IMR-90 (cell line): Measurements from ENCODE around the gene HSPG2. TPM values are rescaled to one million over a fixed set of nuclear protein-coding genes. Genes with fewer than 3 reads are reported as not detected.

Source experiments
- ATAC-seq: fragments of 200-7000 bp; cut with Tn5 transposase; 2 replicates; pipeline ENCODE4 v1.9.1; 2020; ENCODE audit warnings: low read depth, mild to moderate bottlenecking, moderate library complexity
- BruUV-seq: library from RNA; stranded (reverse); fragments of 400-500 nt; replicated peaks from 2 replicates; lab custom pipeline; 2021; lab: Mats Ljungman, UMichigan
- CTCF ChIA-PET: fragments of 300-600 bp; formaldehyde crosslinking; extraction: SDS; loops from one replicate; lab custom pipeline; 2021; ENCODE audit warnings: antibody characterized with exemption; lab: Yijun Ruan, JAX
- POLR2A ChIA-PET: fragments of 300-600 bp; sonication (Branson Sonifier 250); formaldehyde crosslinking; loops from one replicate; lab custom pipeline; 2022; ENCODE audit warnings: antibody characterized with exemption; ENCODE audit not compliant: unreplicated experiment; lab: Charles Lee
- DNase-seq: peaks from one replicate; pipeline ENCODE4 v3.0.0; 2013
- H2AFZ ChIP-seq: replicated peaks from 2 replicates; pipeline ENCODE3; 2013; ENCODE audit warnings: low read length, mild to moderate bottlenecking; ENCODE audit not compliant: poor library complexity
- H2AK5ac ChIP-seq: 2 replicates; pipeline ENCODE4 v1.6.1; 2013; ENCODE audit warnings: low read depth, low read length, inconsistent platforms
- H2AK9ac ChIP-seq: replicated peaks from 2 replicates; pipeline ENCODE3; 2013; ENCODE audit warnings: mild to moderate bottlenecking, low read depth, low read length, moderate library complexity; ENCODE audit not compliant: poor library complexity
- H2BK120ac ChIP-seq: 2 replicates; pipeline ENCODE4 v1.6.1; 2013; ENCODE audit warnings: low read depth, low read length, inconsistent platforms
- H2BK15ac ChIP-seq: 3 replicates; pipeline ENCODE4 v1.6.1; 2013; ENCODE audit warnings: low read depth, low read length, inconsistent platforms
- H2BK20ac ChIP-seq: 2 replicates; pipeline ENCODE4 v1.6.1; 2013; ENCODE audit warnings: low read depth, mild to moderate bottlenecking, inconsistent platforms, low read length, moderate library complexity
- H2BK5ac ChIP-seq: 2 replicates; pipeline ENCODE4 v1.6.1; 2013; ENCODE audit warnings: mild to moderate bottlenecking, low read depth, low read length, inconsistent platforms; ENCODE audit not compliant: poor library complexity, severe bottlenecking
- H3K14ac ChIP-seq: replicated peaks from 2 replicates; pipeline ENCODE4 v1.6.1; 2013; ENCODE audit warnings: low read depth, low read length, inconsistent platforms
- H3K18ac ChIP-seq: 2 replicates; pipeline ENCODE4 v1.6.1; 2013; ENCODE audit warnings: low read depth, low read length, control low read depth
- H3K23ac ChIP-seq: 2 replicates; pipeline ENCODE4 v1.6.1; 2013; ENCODE audit warnings: low read depth, low read length, inconsistent platforms
- H3K27ac ChIP-seq: 2 replicates; pipeline ENCODE4 v1.5.1; 2013; ENCODE audit warnings: mild to moderate bottlenecking, control low read depth, low read length; ENCODE audit not compliant: insufficient read depth
- H3K27me3 ChIP-seq: 2 replicates; pipeline ENCODE4 v1.6.1; 2013; ENCODE audit warnings: low read length; ENCODE audit not compliant: control insufficient read depth, insufficient read depth
- H3K36me3 ChIP-seq: 2 replicates; pipeline ENCODE4 v1.6.1; 2013; ENCODE audit warnings: low read length, mixed read lengths; ENCODE audit not compliant: control insufficient read depth, insufficient read depth
- H3K4ac ChIP-seq: 2 replicates; pipeline ENCODE4 v1.6.1; 2013; ENCODE audit warnings: low read depth, low read length, inconsistent platforms
- H3K4me1 ChIP-seq: 2 replicates; pipeline ENCODE4 v1.6.1; 2013; ENCODE audit warnings: low read length, mixed read lengths; ENCODE audit not compliant: control insufficient read depth, insufficient read depth
- H3K4me2 ChIP-seq: 2 replicates; pipeline ENCODE4 v1.6.1; 2013; ENCODE audit warnings: low read depth, mild to moderate bottlenecking, control low read depth, low read length, moderate library complexity
- H3K4me3 ChIP-seq: 2 replicates; pipeline ENCODE4 v1.5.1; 2013; ENCODE audit warnings: low read depth, mild to moderate bottlenecking, control low read depth, low read length, moderate library complexity; ENCODE audit not compliant: insufficient read depth
- H3K56ac ChIP-seq: 2 replicates; pipeline ENCODE4 v1.6.1; 2013; ENCODE audit warnings: low read length, inconsistent platforms; ENCODE audit not compliant: insufficient read depth; ENCODE audit errors: extremely low read depth
- H3K79me1 ChIP-seq, 2 experiments: 2 replicates each; pipeline ENCODE4 v1.6.1; 2013; ENCODE audit warnings: low read length in 2 of 2, inconsistent platforms in 1 of 2, low read depth in 1 of 2
- H3K9ac ChIP-seq: 2 replicates; pipeline ENCODE4 v1.6.1; 2013; ENCODE audit warnings: low read depth, low read length, control low read depth
- H3K9me1 ChIP-seq: 2 replicates; pipeline ENCODE4 v1.6.1; 2013; ENCODE audit warnings: low read length, inconsistent platforms; ENCODE audit not compliant: insufficient read depth
- H3K9me3 ChIP-seq: 2 replicates; pipeline ENCODE4 v1.6.1; 2013; ENCODE audit warnings: low read length; ENCODE audit not compliant: control insufficient read depth, insufficient read depth
- H4K20me1 ChIP-seq: 2 replicates; pipeline ENCODE4 v1.6.1; 2013; ENCODE audit warnings: low read length, inconsistent platforms; ENCODE audit not compliant: insufficient read depth
- H4K5ac ChIP-seq: 2 replicates; pipeline ENCODE4 v1.6.1; 2013; ENCODE audit warnings: mild to moderate bottlenecking, low read depth, low read length, control low read depth
- H4K8ac ChIP-seq, 2 experiments: 2 replicates each; pipeline ENCODE4 v1.6.1; 2013; ENCODE audit warnings: low read depth in 2 of 2, low read length in 2 of 2, control low read depth in 1 of 2, inconsistent platforms in 1 of 2
- H4K91ac ChIP-seq: 2 replicates; pipeline ENCODE4 v1.6.1; 2013; ENCODE audit warnings: low read depth, low read length, inconsistent platforms; ENCODE audit not compliant: insufficient read depth
- CHD1 ChIP-seq: IDR thresholded peaks from 2 replicates; pipeline ENCODE4 v1.6.1; 2012; ENCODE audit warnings: low read depth, low read length, improper control_type of control experiment
- FOS ChIP-seq: fragments of 150-350 bp; IDR thresholded peaks from 2 replicates; pipeline ENCODE4 v1.6.1; 2016; ENCODE audit warnings: low read depth, low read length
- RCOR1 ChIP-seq: IDR thresholded peaks from 2 replicates; pipeline ENCODE4 v1.6.1; 2012; ENCODE audit warnings: mild to moderate bottlenecking, low read length, improper control_type of control experiment; ENCODE audit not compliant: insufficient replicate concordance
- WGBS, 2 experiments: methylation state at CpG; one replicate each; pipeline versions ENCODE4 v1.1.5 to v1.1.7; 2013; ENCODE audit warnings: missing lambda C conversion rate in 2 of 2; ENCODE audit not compliant: insufficient read length in 1 of 2; ENCODE audit errors: extremely low coverage in 2 of 2; 5-methylcytosine and 5-hydroxymethylcytosine counted together
- dilution Hi-C: fragments of 300-500 bp; cut with HindIII; formaldehyde crosslinking; loops from one replicate; pipeline ENCODE4 v1.14.3; 2018; ENCODE audit warnings: low sequenced_read_pairs; ENCODE audit not compliant: unreplicated experiment
- in situ Hi-C: fragments of 300-500 bp; cut with MboI; formaldehyde crosslinking; loops from 3 replicates; pipeline ENCODE4 v1.14.3; 2019; ENCODE audit warnings: low sequenced_read_pairs, inconsistent platforms, mixed read lengths
- intact Hi-C: fragments of 100-400 bp; cut with micrococcal nuclease; formaldehyde crosslinking; loops from 2 replicates; pipeline ENCODE4 v1.10.0; 2022
- polyA plus RNA-seq, 3 experiments: library from polyadenylated mRNA; depleted of rRNA; stranded (reverse); fragments of >200 nt; gene quantifications; 2 replicates each; pipeline ENCODE4 v1.2.3, GENCODE V29; 2012; ENCODE audit warnings: low replicate concordance in 1 of 3
- total RNA-seq: library from RNA; depleted of rRNA; stranded (reverse); fragments of >200 nt; gene quantifications from 2 replicates; pipeline ENCODE4 v1.2.3, GENCODE V29; 2012
- TF ChIP-seq, protein P1 (sequence below): conservative IDR thresholded peaks from 2 replicates; pipeline ENCODE4 v1.5.1; 2012; ENCODE audit warnings: mild to moderate bottlenecking, low read depth, low read length, improper control_type of control experiment

HSPG2 gene
- total and polyA plus RNA-seq, 2 of the 4 experiments (the other 2 are of a cell fraction) = 15.8 to 94.0 TPM

GRCh38 chr1:21860971-21861370 lies 76.1 kb downstream of the HSPG2 start:
- no peak overlapping the region; the same call in 1 of the 2 replicates for H2AK5ac ChIP-seq
- H3K23ac ChIP-seq = no peak overlapping the region
- no peak overlapping the region for H3K4me2 ChIP-seq
- ATAC-seq (no peak), DNase-seq (no peak)
- no peak overlapping the region for H2BK15ac ChIP-seq
- ChIA-PET CTCF (no interaction called here), POLR2A (no interaction called here)
- in situ Hi-C loops = no loop called here
- H3K79me1 ChIP-seq = peaks cover 8 to 25% of the 10 kb centered on the region in 2 experiments
- no peak overlapping the region for H2AFZ ChIP-seq
- no peak overlapping the region for H3K4me3 ChIP-seq
- no peak overlapping the region for H3K9ac ChIP-seq
- BruUV-seq = no TSS peak
- H2BK120ac ChIP-seq = no peak overlapping the region
- intact Hi-C loops = no loop called here
- H3K4ac ChIP-seq = no peak overlapping the region
- no peak overlapping the region for H3K14ac ChIP-seq
- dilution Hi-C loops = no loop called here
- no peak overlapping the region for H2BK20ac ChIP-seq
- peaks cover 81% of the 10 kb centered on the region for H3K36me3 ChIP-seq
- peaks cover 7% of the 10 kb centered on the region for H4K20me1 ChIP-seq
- H4K5ac ChIP-seq = no peak overlapping the region; the same call in 1 of the 2 replicates
- no peak overlapping the region for H3K56ac ChIP-seq
- no peak overlapping the region for H4K91ac ChIP-seq
- no peak overlapping the region for H2BK5ac ChIP-seq
- no peak overlapping the region for H2AK9ac ChIP-seq
- peaks cover 6% of the 10 kb centered on the region for H3K9me1 ChIP-seq
- WGBS, 2 experiments = 100% methylated on average over 1 of the region's 3 CpGs; no CpG with 5 or more reads in 1 of the 2 experiments
- H3K18ac ChIP-seq = no peak overlapping the region
- H3K4me1 ChIP-seq = peaks cover 6% of the 10 kb centered on the region
- no peaks in the 10 kb centered on the region for H3K9me3 ChIP-seq
- no peak overlapping the region for H4K8ac ChIP-seq
- no peaks in the 10 kb centered on the region for H3K27me3 ChIP-seq
- H3K27ac ChIP-seq = no peak overlapping the region
- TF ChIP-seq RCOR1 (no peak), CHD1 (no peak), FOS (no peak)
- TF ChIP-seq, protein P1, sequence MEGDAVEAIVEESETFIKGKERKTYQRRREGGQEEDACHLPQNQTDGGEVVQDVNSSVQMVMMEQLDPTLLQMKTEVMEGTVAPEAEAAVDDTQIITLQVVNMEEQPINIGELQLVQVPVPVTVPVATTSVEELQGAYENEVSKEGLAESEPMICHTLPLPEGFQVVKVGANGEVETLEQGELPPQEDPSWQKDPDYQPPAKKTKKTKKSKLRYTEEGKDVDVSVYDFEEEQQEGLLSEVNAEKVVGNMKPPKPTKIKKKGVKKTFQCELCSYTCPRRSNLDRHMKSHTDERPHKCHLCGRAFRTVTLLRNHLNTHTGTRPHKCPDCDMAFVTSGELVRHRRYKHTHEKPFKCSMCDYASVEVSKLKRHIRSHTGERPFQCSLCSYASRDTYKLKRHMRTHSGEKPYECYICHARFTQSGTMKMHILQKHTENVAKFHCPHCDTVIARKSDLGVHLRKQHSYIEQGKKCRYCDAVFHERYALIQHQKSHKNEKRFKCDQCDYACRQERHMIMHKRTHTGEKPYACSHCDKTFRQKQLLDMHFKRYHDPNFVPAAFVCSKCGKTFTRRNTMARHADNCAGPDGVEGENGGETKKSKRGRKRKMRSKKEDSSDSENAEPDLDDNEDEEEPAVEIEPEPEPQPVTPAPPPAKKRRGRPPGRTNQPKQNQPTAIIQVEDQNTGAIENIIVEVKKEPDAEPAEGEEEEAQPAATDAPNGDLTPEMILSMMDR = no peak
